HG03280 (cell line): Measurements from ENCODE around the gene PFKFB3.
"Not testable (repeated sequence)": the region's sequence is repeated elsewhere in the genome, so short reads cannot be mapped to it uniquely, and the experiment has no call there.

Experiments used
- ATAC-seq: cut with Tn5 transposase; IDR thresholded peaks from one replicate; pipeline ENCODE4 v1.9.1; 2021; ENCODE audit warnings: mild to moderate bottlenecking, moderate library complexity; ENCODE audit not compliant: unreplicated experiment

The PFKFB3 gene

GRCh38 chr10:6202684-6203330 is at the start of gene PFKFB3:
TSS of gene PFKFB3 (plus strand) at chr10:6202932. CDS start at chr10:6203261, 329 bp downstream.
- peak; percentile 73 for ATAC-seq

GRCh38 chr10:6153845-6154244 is 48.9 kb upstream of the PFKFB3 start:
- ATAC-seq = no peak

- no peak for ATAC-seq
These were observed 48.2 kb upstream of the PFKFB3 start for GRCh38 chr10:6154566-6154965.

GRCh38 chr10:6158276-6158675 is 44.5 kb upstream of the PFKFB3 start:
- no peak for ATAC-seq

- no peak for ATAC-seq
These were observed 40.8 kb upstream of the PFKFB3 start for GRCh38 chr10:6161921-6162320.

- no peak for ATAC-seq
These were observed 40.0 kb upstream of the PFKFB3 start for GRCh38 chr10:6162589-6163356.

GRCh38 chr10:6163364-6164270 is 39.1 kb upstream of the PFKFB3 start:
- peak; percentile 96 for ATAC-seq

- no peak for ATAC-seq
These were observed 38.2 kb upstream of the PFKFB3 start for GRCh38 chr10:6164271-6165095.

GRCh38 chr10:6165221-6165725 is 37.5 kb upstream of the PFKFB3 start:
- ATAC-seq = no peak

GRCh38 chr10:6165933-6166332 is 36.8 kb upstream of the PFKFB3 start:
- ATAC-seq = not testable (repeated sequence)

GRCh38 chr10:6167456-6167855 is 35.3 kb upstream of the PFKFB3 start:
- ATAC-seq = no peak

- ATAC-seq = no peak
These were observed 34.6 kb upstream of the PFKFB3 start for GRCh38 chr10:6168084-6168483.

- ATAC-seq = no peak
These were observed 32.1 kb upstream of the PFKFB3 start for GRCh38 chr10:6170638-6171037.

- no peak for ATAC-seq
These were observed 30.6 kb upstream of the PFKFB3 start for GRCh38 chr10:6171881-6172695.

- no peak for ATAC-seq
These were observed 29.5 kb upstream of the PFKFB3 start for GRCh38 chr10:6173203-6173602.

- no peak for ATAC-seq
These were observed 28.4 kb upstream of the PFKFB3 start for GRCh38 chr10:6174201-6174874.

GRCh38 chr10:6175329-6176055 is 27.2 kb upstream of the PFKFB3 start:
- ATAC-seq = no peak

- ATAC-seq = no peak
These were observed 26.0 kb upstream of the PFKFB3 start for GRCh38 chr10:6176691-6177231.
